ENCODE data around the gene KCNC1. TPM values are rescaled to one million over a fixed set of nuclear protein-coding genes. Genes with fewer than 3 reads are reported as not detected.

KCNC1 gene
- total RNA-seq, 2 experiments from 2014 or later = not detected

DNA sequence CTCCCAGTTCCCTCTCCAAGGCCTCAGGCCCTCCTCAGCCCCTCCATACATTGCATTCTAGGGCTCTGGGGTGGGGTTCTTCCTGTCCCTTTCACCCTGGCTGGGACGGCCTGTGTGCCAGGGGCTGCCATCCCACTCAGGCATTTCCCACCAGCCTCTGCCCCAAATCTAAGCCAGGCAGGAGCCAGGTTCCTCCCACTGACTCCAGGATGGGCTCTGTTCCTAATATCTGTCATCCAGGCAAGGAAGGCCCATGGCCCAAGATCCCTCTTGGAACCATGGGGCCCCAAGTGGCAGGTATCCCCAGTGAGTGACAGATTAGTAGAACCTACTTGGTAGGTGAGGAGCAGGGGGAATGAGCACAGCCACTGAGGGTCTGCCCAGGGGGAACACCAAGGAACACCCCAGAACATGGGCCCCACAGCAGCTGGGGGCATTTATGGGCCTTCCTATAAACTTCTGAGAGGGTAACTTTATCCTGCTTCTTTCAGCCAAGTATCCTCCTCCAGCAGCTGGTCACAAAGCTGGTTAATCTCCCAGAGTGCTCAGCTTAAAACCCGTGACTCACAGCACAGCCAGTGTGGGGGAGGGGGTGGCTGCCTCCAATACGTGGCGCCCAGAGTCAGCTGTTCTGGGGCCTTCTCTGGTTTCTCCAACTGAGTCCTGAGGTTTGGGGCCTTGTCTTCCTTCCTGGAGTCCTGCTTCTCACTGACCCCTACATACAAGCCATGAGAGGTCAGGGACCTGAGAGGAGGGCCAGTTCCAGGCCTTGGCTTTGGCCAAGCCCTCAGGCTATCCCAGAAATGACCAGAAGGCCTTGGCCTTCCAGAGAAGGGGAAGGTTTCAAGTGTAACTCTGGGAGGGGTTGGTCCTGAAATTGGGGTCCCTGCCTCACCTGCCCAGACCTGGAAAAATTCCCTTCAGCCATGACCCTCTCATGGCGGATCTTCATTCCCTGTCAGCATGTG lies 35.1 kb upstream of the KCNC1 start:
- H3K4me1 Mint-ChIP-seq = no peaks in the 10 kb centered on the region
- CTCF ChIA-PET = no interaction called here
- ATAC-seq = no peak
- no peaks in the 10 kb centered on the region for H3K36me3 Mint-ChIP-seq
- DNase-seq = no peak
- peaks cover 34% of the 10 kb centered on the region for H3K27me3 Mint-ChIP-seq
- no peak overlapping the region for H3K27ac Mint-ChIP-seq
- no peak overlapping the region for H3K4me3 Mint-ChIP-seq
- H3K9me3 Mint-ChIP-seq (ENCODE audit: low read depth) = no peaks in the 10 kb centered on the region

DNA sequence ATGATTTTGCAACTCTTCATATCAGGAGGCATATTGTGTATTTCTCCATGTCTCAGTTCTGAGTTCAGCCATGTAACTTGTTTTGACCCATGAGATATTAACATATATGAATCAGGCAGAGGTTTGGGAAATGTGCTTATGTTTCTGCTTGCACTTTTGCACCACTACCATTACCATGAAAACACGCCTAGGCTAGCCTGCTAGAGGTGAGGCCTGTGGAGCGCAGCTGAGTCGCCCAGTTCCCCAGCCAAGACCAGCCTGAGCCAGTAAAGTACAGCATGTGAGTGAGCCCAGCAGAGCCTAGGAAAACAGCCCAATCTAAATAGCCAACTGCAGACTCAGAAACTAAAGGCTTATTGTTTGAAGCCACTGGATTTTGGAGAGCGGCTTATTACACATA lies 33.6 kb upstream of the KCNC1 start:
- no peaks in the 10 kb centered on the region for H3K36me3 Mint-ChIP-seq
- ATAC-seq = no peak
- H3K9me3 Mint-ChIP-seq (ENCODE audit: low read depth) = no peaks in the 10 kb centered on the region
- peaks cover 23% of the 10 kb centered on the region for H3K27me3 Mint-ChIP-seq
- CTCF ChIA-PET = no interaction called here
- no peaks in the 10 kb centered on the region for H3K4me1 Mint-ChIP-seq
- DNase-seq = no peak
- no peak overlapping the region for H3K27ac Mint-ChIP-seq
- H3K4me3 Mint-ChIP-seq = no peak overlapping the region

DNA sequence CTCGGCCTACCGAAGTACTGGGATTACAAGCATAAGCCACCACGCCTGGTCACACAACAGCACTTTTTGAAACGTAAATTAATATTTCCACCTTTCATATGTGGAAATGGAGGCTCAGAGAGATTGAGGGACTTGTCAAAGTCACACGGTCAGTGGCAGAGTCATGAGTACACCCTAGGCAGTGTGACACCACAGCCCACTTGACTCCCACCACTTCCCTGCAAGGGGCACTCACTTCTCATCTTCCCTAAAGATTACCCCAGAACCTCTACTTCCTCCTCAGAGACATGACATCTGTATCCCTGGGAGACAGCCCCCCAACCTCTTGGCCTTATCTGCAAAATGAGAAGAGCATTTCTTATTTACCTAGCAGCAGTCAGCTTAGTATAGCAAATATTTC lies 31.7 kb upstream of the KCNC1 start:
- ATAC-seq = no peak
- no peaks in the 10 kb centered on the region for H3K9me3 Mint-ChIP-seq (ENCODE audit: low read depth)
- no peak for DNase-seq
- no peaks in the 10 kb centered on the region for H3K36me3 Mint-ChIP-seq
- CTCF ChIA-PET = no interaction called here
- H3K27me3 Mint-ChIP-seq = peaks cover 6% of the 10 kb centered on the region
- no peak overlapping the region for H3K27ac Mint-ChIP-seq
- H3K4me3 Mint-ChIP-seq = no peak overlapping the region
- no peaks in the 10 kb centered on the region for H3K4me1 Mint-ChIP-seq

DNA sequence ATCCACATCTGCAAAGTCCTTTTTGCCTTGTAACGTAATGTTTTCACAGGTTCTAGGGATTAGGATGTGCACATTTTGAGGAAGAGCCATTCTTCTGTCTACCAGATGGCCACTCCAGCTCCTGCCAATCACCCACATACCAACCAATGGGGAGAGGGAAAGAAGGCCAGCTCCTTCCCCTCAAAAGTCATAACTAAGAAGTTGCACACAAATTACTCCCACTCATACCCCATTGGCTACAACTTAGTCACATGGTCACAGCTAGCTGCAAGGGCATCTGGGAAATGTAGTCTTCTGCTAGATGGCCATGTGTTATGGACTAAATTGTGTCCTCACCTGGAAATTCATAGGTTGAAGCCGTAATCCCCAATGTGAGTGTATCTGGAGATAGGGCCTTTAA lies 30.6 kb upstream of the KCNC1 start:
- Mint-ChIP-seq H3K27ac (no peak overlapping the region), H3K9me3 (ENCODE audit: low read depth) (no peaks in the 10 kb centered on the region), H3K4me1 (no peaks in the 10 kb centered on the region), H3K27me3 (no peaks in the 10 kb centered on the region), H3K36me3 (no peaks in the 10 kb centered on the region), H3K4me3 (no peak overlapping the region)
- ATAC-seq (no peak), DNase-seq (no peak)
- CTCF ChIA-PET = no interaction called here

DNA sequence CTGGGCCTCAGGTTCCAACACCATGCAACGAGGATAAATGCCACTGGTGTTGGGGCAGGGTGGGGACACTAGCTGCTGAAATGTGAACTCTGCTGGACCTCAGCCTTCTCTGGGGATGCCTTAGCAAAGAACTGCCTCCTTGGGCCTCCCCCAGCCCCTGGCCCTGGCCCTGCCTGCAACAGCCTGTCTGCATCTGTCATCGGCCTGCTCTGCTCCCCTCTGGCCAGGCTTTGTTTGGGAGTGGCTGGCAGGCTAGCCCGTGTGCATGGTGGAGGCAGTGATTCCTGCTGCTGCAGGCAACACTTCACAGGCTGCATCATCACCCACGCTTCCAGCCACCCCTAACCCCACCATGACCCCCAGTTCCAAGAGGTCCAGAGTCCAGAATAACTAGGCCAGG lies 26.8 kb upstream of the KCNC1 start:
- no peak overlapping the region for H3K27ac Mint-ChIP-seq
- CTCF ChIA-PET = no interaction called here
- ATAC-seq = no peak
- no peaks in the 10 kb centered on the region for H3K4me1 Mint-ChIP-seq
- H3K9me3 Mint-ChIP-seq (ENCODE audit: low read depth) = no peaks in the 10 kb centered on the region
- H3K36me3 Mint-ChIP-seq = no peaks in the 10 kb centered on the region
- peaks cover 4% of the 10 kb centered on the region for H3K27me3 Mint-ChIP-seq
- no peak overlapping the region for H3K4me3 Mint-ChIP-seq
- DNase-seq = no peak

DNA sequence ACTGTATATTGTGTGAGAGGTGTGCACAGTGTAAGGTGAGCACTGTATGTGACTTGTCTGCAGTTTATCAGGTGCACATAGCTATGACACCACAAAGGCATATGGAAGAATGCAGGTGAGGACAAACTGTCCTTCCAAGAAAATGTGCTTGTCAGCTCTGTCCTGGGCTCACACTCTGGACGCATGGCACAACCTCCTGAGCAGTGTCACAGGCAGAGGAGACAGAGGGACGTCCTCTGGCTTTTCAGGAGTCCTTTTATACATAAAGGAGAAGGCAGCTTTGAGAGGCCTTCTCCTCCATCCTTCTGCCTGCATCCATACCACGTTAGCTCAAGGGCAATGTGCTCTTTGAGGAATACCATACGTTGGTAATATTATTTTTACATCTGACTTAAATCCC lies 22.7 kb upstream of the KCNC1 start:
- Mint-ChIP-seq H3K4me1 (no peaks in the 10 kb centered on the region), H3K36me3 (no peaks in the 10 kb centered on the region)

DNA sequence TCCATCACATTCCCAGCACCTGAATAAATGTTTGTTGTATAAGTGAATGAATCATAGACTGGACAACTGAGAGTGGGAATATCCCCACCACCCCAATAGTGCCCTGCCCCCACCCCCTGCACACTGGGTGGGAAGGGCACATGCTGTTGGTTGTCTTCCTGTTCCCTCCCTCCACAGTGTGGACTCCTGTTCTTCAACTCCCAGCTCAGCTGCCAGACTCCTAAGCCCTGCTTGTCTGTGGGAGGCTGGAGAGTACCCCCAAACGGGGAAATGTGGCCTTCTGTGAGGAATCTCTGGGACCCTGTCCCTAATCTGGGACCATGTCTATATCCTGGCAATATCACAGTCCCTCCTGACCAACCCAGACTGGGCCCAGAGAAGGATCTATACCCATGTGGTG lies 20.7 kb upstream of the KCNC1 start:
- no peak for ATAC-seq
- Mint-ChIP-seq H3K4me3 (no peak overlapping the region), H3K9me3 (ENCODE audit: low read depth) (no peaks in the 10 kb centered on the region), H3K27me3 (peaks cover 16% of the 10 kb centered on the region), H3K4me1 (no peaks in the 10 kb centered on the region), H3K27ac (no peak overlapping the region), H3K36me3 (no peaks in the 10 kb centered on the region)
- no peak for DNase-seq
- CTCF ChIA-PET = no interaction called here

More for the DNA sequence above, 22.7 kb upstream of the KCNC1 start:
- CTCF ChIA-PET = no interaction called here
- H3K27ac Mint-ChIP-seq = no peak overlapping the region
- no peak for DNase-seq
- H3K9me3 Mint-ChIP-seq (ENCODE audit: low read depth) = no peaks in the 10 kb centered on the region
- no peak for ATAC-seq
- no peak overlapping the region for H3K4me3 Mint-ChIP-seq
- peaks cover 8% of the 10 kb centered on the region for H3K27me3 Mint-ChIP-seq

DNA sequence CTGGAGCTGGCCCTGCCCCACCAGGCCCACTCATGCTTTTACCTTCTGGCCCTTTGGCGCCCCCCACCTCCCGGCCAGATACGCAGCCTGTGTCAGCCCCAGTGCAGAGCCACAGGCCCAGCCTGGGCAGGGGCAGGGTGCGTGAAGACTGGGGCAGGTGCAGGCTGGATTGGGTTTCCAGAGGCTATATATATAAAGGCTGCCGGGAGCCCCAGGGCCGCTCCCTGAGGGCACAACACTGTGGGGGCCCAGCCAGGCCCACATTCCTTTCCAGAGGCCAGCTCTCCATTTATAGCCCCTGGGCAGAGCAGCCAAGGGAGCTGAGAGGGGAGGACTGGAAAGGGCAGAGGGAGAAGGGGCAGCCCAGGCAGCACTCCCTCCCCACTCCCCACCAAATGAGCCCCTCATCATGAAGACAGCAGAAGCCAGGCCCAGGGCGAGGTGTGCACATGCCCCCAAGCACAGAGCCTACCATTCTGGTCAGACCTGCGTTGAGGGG lies 20.2 kb upstream of the KCNC1 start:
- no peak overlapping the region for H3K27ac Mint-ChIP-seq
- no peak for DNase-seq
- CTCF ChIA-PET = no interaction called here
- no peak overlapping the region for H3K4me3 Mint-ChIP-seq
- no peaks in the 10 kb centered on the region for H3K9me3 Mint-ChIP-seq (ENCODE audit: low read depth)
- H3K4me1 Mint-ChIP-seq = no peaks in the 10 kb centered on the region
- no peaks in the 10 kb centered on the region for H3K36me3 Mint-ChIP-seq
- peaks cover 19% of the 10 kb centered on the region for H3K27me3 Mint-ChIP-seq
- no peak for ATAC-seq

DNA sequence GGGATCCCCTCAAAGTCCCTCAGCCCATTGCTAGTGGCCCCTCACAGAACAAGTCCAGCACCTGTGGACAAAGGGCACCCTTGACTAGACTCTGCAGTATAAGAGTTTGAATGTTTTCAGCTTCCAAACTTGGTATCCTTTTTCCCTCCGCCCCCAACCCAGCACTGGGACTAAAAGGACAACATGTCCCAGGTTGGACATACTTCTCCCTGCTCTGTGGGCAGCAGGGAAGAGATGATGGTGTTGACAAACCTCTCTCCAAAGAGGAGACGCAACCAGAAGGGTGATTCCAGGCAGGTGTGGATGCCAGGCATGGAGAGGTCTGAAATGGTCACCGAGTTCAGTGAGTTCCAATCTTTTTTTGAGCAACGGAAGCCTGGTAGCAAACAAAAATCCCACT lies 19.7 kb upstream of the KCNC1 start:
- no peak overlapping the region for H3K4me3 Mint-ChIP-seq
- no peak for DNase-seq
- no peak overlapping the region for H3K27ac Mint-ChIP-seq
- H3K9me3 Mint-ChIP-seq (ENCODE audit: low read depth) = no peaks in the 10 kb centered on the region
- H3K27me3 Mint-ChIP-seq = peaks cover 22% of the 10 kb centered on the region
- no peak for ATAC-seq
- CTCF ChIA-PET = no interaction called here
- H3K36me3 Mint-ChIP-seq = no peaks in the 10 kb centered on the region
- no peaks in the 10 kb centered on the region for H3K4me1 Mint-ChIP-seq

DNA sequence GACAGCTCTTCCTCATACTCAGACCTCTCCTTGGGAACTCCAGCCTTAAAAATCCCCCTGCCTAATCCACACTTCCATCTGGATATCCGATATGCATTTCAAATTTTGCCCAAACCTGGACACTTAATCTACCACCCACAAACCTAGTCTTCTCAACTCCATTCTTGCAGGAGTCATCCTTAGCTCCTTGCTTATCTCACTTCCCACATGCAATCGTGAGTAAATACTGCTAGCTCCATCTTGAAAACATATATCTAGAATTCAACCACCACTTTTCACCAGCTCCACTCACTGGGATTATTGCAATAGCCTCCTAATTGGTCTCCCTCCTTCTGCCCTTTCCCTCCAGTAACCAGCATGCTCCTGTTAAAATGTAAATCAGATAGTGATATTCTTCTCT lies 17.8 kb upstream of the KCNC1 start:
- no peak overlapping the region for H3K4me3 Mint-ChIP-seq
- H3K27ac Mint-ChIP-seq = no peak overlapping the region
- no peaks in the 10 kb centered on the region for H3K4me1 Mint-ChIP-seq
- CTCF ChIA-PET = interaction anchor here (1.0 kb wide), 1 partner anchor 262 kb away, joined by 3 read pairs; no protein-coding TSS in a partner anchor
- ATAC-seq (no peak), DNase-seq (no peak)
- peaks cover 33% of the 10 kb centered on the region for H3K27me3 Mint-ChIP-seq
- H3K36me3 Mint-ChIP-seq = no peaks in the 10 kb centered on the region
- H3K9me3 Mint-ChIP-seq (ENCODE audit: low read depth) = no peaks in the 10 kb centered on the region

DNA sequence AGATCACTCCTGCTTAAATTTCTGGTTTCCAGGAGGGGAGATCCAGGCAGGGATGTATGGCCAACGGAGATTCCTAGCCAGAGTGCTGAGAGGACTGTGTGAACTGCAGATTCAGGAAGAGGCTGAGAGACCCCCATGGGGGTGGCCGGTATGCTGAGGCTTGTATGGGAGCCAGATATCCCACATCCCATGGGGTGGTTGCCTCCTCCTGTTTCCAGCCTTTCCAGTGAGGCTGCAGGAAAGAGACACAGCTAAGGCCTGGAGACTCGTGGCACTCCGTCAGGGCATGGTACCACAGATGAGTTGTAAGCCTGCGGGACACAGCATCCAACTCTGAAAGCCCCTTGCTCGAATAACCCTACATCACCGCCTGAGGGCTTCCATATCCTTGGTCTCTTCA lies 16.6 kb upstream of the KCNC1 start:
- Mint-ChIP-seq H3K4me1 (no peaks in the 10 kb centered on the region), H3K4me3 (no peak overlapping the region), H3K27me3 (peaks cover 41% of the 10 kb centered on the region), H3K36me3 (no peaks in the 10 kb centered on the region), H3K9me3 (ENCODE audit: low read depth) (no peaks in the 10 kb centered on the region), H3K27ac (no peak overlapping the region)
- CTCF ChIA-PET = no interaction called here
- DNase-seq (no peak), ATAC-seq (no peak)

DNA sequence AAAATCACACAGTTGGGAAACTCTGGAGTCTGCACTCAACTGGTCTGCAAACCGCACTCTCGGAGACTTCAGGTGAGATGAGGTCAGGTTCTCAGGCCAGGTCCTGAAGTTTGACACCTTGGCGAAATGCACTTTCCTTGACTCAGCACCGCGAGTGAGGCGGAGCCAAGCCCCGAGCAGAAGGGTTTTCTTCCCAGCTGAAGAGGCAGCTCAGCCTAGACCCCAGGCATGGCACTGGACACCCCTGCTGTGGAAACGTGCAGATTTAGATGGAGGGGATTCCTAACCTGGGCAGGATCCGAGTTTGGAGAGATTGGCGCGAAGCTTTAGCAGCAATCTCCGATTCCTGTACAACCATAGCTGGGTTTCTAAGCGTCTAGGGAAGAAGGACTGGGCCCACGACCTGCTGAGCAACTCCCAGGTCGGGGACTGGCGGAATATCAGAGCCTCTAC lies 16.0 kb upstream of the KCNC1 start:
- CTCF ChIA-PET = interaction anchor here (0.8 kb wide), 1 partner anchor 12 kb away, joined by 3 read pairs; no protein-coding TSS in a partner anchor
- no peak for DNase-seq
- no peak overlapping the region for H3K4me3 Mint-ChIP-seq
- H3K9me3 Mint-ChIP-seq (ENCODE audit: low read depth) = no peaks in the 10 kb centered on the region
- no peaks in the 10 kb centered on the region for H3K36me3 Mint-ChIP-seq
- H3K27me3 Mint-ChIP-seq = peaks cover 40% of the 10 kb centered on the region
- ATAC-seq = no peak
- no peak overlapping the region for H3K27ac Mint-ChIP-seq
- no peaks in the 10 kb centered on the region for H3K4me1 Mint-ChIP-seq

DNA sequence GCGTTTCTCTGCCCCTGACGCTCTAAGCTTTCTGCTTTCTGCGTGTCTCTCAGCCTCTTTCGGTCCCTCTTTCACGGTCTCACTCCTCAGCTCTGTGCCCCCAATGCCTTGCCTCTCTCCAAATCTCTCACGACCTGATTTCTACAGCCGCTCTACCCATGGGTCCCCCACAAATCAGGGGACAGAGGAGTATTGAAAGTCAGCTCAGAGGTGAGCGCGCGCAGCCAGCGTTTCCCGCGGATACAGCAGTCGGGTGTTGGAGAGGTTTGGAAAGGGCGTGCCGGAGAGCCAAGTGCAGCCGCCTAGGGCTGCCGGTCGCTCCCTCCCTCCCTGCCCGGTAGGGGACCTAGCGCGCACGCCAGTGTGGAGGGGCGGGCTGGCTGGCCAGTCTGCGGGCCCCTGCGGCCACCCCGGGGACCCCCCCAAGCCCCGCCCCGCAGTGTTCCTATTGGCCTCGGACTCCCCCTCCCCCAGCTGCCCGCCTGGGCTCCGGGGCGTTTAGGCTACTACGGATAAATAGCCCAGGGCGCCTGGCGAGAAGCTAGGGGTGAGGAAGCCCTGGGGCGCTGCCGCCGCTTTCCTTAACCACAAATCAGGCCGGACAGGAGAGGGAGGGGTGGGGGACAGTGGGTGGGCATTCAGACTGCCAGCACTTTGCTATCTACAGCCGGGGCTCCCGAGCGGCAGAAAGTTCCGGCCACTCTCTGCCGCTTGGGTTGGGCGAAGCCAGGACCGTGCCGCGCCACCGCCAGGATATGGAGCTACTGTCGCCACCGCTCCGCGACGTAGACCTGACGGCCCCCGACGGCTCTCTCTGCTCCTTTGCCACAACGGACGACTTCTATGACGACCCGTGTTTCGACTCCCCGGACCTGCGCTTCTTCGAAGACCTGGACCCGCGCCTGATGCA lies 15.3 kb upstream of the KCNC1 start, which contains the start of gene MYOD1:
Gene MYOD1, plus strand, starts transcription at position 544 of the 910 bp plus-strand sequence. Its CDS starts 212 bp downstream, at position 756.
- Mint-ChIP-seq H3K27ac (no peak within 1 kb of the TSS), H3K9me3 (ENCODE audit: low read depth) (no peaks in the 10 kb centered on the region), H3K4me3 (no peak within 1 kb of the TSS), H3K27me3 (peaks cover 47% of the 10 kb centered on the region), H3K36me3 (no peaks in the 10 kb centered on the region), H3K4me1 (no peaks in the 10 kb centered on the region)
- ATAC-seq (no peak), DNase-seq (no peak)
- CTCF ChIA-PET = interaction anchor here (0.8 kb wide), 1 partner anchor 12 kb away, joined by 3 read pairs; no protein-coding TSS in a partner anchor

All from activated CD8-positive, alpha-beta memory T cell treated with anti-CD3 and anti-CD28 coated beads, Interleukin-2, amount 10 ng/mL, durations not matched to agents 7 days and 5 days (primary cell).